ENCODE measurements around the gene ABHD12B. TPM values are rescaled to one million over a fixed set of nuclear protein-coding genes. Genes with fewer than 3 reads are reported as not detected.

Gene ABHD12B
- total RNA-seq, 1 experiment from 2014 or later: 0.37 TPM

- intact Hi-C loops (cut with micrococcal nuclease; ENCODE audit: unreplicated experiment): no loop called here
- Histone ChIP-seq H3K36me3 (ENCODE audit: insufficient read depth, low read length, poor library complexity, severe bottlenecking) (no peaks in the 10 kb centered on the region), H3K9me3 (ENCODE audit: low read depth, low read length, poor library complexity, severe bottlenecking) (no peaks in the 10 kb centered on the region), H3K4me3 (ENCODE audit: low read depth, low read length, poor library complexity, severe bottlenecking) (no peak overlapping the region), H3K27me3 (replicated peaks; ENCODE audit: insufficient read depth, low read depth, low read length, poor library complexity) (no peaks in the 10 kb centered on the region), H3K4me1 (ENCODE audit: insufficient read depth, low read length, poor library complexity, severe bottlenecking) (no peaks in the 10 kb centered on the region), H3K27ac (ENCODE audit: low read depth, low read length, poor library complexity, severe bottlenecking) (no peak overlapping the region)
- no TSS peak for BruUV-seq (replicated peaks)
- ChIA-PET CTCF (no interaction called here), POLR2A (ENCODE audit: low non-redundant PET) (no interaction called here)
- TF ChIP-seq CTCF (conservative IDR thresholded peaks at IDR 0.05; ENCODE audit: low read depth, low read length) (no peak), EZH2 (IDR thresholded peaks at IDR 0.05; ENCODE audit: borderline replicate concordance, low read depth, low read length, poor library complexity, severe bottlenecking) (no peak)
- no peak for DNase-seq (ENCODE audit: low spot score)
Measured at GRCh38 chr14:50855558-50855957, 16.3 kb upstream of the ABHD12B start.

GRCh38 chr14:50856660-50857059 is 15.2 kb upstream of the ABHD12B start:
- TF ChIP-seq CTCF (conservative IDR thresholded peaks at IDR 0.05; ENCODE audit: low read depth, low read length) (no peak), EZH2 (IDR thresholded peaks at IDR 0.05; ENCODE audit: borderline replicate concordance, low read depth, low read length, poor library complexity, severe bottlenecking) (no peak)
- Histone ChIP-seq H3K9me3 (ENCODE audit: low read depth, low read length, poor library complexity, severe bottlenecking) (no peaks in the 10 kb centered on the region), H3K4me1 (ENCODE audit: insufficient read depth, low read length, poor library complexity, severe bottlenecking) (no peaks in the 10 kb centered on the region), H3K27ac (ENCODE audit: low read depth, low read length, poor library complexity, severe bottlenecking) (no peak overlapping the region), H3K27me3 (replicated peaks; ENCODE audit: insufficient read depth, low read depth, low read length, poor library complexity) (no peaks in the 10 kb centered on the region), H3K4me3 (ENCODE audit: low read depth, low read length, poor library complexity, severe bottlenecking) (no peak overlapping the region), H3K36me3 (ENCODE audit: insufficient read depth, low read length, poor library complexity, severe bottlenecking) (no peaks in the 10 kb centered on the region)
- POLR2A ChIA-PET (ENCODE audit: low non-redundant PET): no interaction called here
- intact Hi-C loops (cut with micrococcal nuclease; ENCODE audit: unreplicated experiment): no loop called here
- no peak for DNase-seq (ENCODE audit: low spot score)
- BruUV-seq (replicated peaks): no TSS peak
- CTCF ChIA-PET: no interaction called here

GRCh38 chr14:50859296-50859624 is 12.6 kb upstream of the ABHD12B start:
- Histone ChIP-seq H3K27ac (ENCODE audit: low read depth, low read length, poor library complexity, severe bottlenecking) (no peak overlapping the region), H3K4me3 (ENCODE audit: low read depth, low read length, poor library complexity, severe bottlenecking) (peak overlapping the region; percentile 49)
- POLR2A ChIA-PET (ENCODE audit: low non-redundant PET): no interaction called here

More at GRCh38 chr14:50859296-50859624, 12.6 kb upstream of the ABHD12B start:
- intact Hi-C loops (cut with micrococcal nuclease; ENCODE audit: unreplicated experiment): no loop called here
- CTCF ChIA-PET: interaction anchor here (0.6 to 1.2 kb wide), 3 partner anchors 85 to 402 kb away, joined by 4 to 6 read pairs (median 5); no protein-coding TSS in a partner anchor
- Histone ChIP-seq H3K36me3 (ENCODE audit: insufficient read depth, low read length, poor library complexity, severe bottlenecking) (no peaks in the 10 kb centered on the region), H3K27me3 (replicated peaks; ENCODE audit: insufficient read depth, low read depth, low read length, poor library complexity) (no peaks in the 10 kb centered on the region), H3K9me3 (ENCODE audit: low read depth, low read length, poor library complexity, severe bottlenecking) (no peaks in the 10 kb centered on the region), H3K4me1 (ENCODE audit: insufficient read depth, low read length, poor library complexity, severe bottlenecking) (no peaks in the 10 kb centered on the region)
- DNase-seq (ENCODE audit: low spot score): no peak
- TF ChIP-seq CTCF (conservative IDR thresholded peaks at IDR 0.05; ENCODE audit: low read depth, low read length): no peak
- no TSS peak for BruUV-seq (replicated peaks)

All from A673 (cell line).